ENCODE results near the gene RPTOR. TPM values are rescaled to one million over a fixed set of nuclear protein-coding genes. Genes with fewer than 3 reads are reported as not detected.

Gene RPTOR
- polyA plus RNA-seq, 1 donor from 2014 or later: 8.0 TPM

DNA sequence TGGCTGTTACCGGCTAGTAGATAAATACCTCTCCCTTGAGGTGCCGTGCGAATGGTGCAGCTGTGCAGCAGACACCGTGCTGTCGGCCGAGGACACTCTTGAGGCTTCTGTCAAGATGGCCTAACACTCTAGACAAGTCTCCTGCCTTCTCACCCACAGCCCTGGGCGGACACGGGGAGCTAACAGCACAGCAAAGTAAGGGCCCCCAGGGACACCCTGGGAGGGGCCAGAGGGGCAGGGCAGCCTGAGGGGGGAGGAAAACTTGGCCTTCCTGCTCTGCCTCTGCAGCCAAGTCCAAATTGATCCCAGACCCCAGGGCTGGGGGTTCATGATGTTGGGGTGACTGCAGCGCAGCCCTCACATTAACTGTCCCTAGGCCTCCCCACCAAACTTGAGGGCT lies 210.2 kb downstream of the RPTOR start:
- Histone ChIP-seq H3K4me2 (ENCODE audit: low read length) (no peak overlapping the region), H3K27ac (ENCODE audit: low read length) (no peak overlapping the region)
- TF ChIP-seq, protein P1, sequence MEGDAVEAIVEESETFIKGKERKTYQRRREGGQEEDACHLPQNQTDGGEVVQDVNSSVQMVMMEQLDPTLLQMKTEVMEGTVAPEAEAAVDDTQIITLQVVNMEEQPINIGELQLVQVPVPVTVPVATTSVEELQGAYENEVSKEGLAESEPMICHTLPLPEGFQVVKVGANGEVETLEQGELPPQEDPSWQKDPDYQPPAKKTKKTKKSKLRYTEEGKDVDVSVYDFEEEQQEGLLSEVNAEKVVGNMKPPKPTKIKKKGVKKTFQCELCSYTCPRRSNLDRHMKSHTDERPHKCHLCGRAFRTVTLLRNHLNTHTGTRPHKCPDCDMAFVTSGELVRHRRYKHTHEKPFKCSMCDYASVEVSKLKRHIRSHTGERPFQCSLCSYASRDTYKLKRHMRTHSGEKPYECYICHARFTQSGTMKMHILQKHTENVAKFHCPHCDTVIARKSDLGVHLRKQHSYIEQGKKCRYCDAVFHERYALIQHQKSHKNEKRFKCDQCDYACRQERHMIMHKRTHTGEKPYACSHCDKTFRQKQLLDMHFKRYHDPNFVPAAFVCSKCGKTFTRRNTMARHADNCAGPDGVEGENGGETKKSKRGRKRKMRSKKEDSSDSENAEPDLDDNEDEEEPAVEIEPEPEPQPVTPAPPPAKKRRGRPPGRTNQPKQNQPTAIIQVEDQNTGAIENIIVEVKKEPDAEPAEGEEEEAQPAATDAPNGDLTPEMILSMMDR (IDR thresholded peaks at IDR 0.05; ENCODE audit: poor library complexity, severe bottlenecking): no peak
- TF ChIP-seq EP300 (conservative IDR thresholded peaks at IDR 0.05; ENCODE audit: poor library complexity, severe bottlenecking) (no peak), RAD21 (conservative IDR thresholded peaks at IDR 0.05) (no peak), POLR2AphosphoS5 (IDR thresholded peaks at IDR 0.05) (no peak), TAF1 (IDR thresholded peaks at IDR 0.05; ENCODE audit: low read depth) (no peak), MXI1 (conservative IDR thresholded peaks at IDR 0.05; ENCODE audit: poor library complexity, severe bottlenecking) (no peak), SMC3 (conservative IDR thresholded peaks at IDR 0.05; ENCODE audit: poor library complexity) (no peak), EZH2 (IDR thresholded peaks at IDR 0.05; ENCODE audit: borderline replicate concordance, insufficient read depth, low read length, poor library complexity, severe bottlenecking) (no peak)
- TF ChIP-seq, protein P2, sequence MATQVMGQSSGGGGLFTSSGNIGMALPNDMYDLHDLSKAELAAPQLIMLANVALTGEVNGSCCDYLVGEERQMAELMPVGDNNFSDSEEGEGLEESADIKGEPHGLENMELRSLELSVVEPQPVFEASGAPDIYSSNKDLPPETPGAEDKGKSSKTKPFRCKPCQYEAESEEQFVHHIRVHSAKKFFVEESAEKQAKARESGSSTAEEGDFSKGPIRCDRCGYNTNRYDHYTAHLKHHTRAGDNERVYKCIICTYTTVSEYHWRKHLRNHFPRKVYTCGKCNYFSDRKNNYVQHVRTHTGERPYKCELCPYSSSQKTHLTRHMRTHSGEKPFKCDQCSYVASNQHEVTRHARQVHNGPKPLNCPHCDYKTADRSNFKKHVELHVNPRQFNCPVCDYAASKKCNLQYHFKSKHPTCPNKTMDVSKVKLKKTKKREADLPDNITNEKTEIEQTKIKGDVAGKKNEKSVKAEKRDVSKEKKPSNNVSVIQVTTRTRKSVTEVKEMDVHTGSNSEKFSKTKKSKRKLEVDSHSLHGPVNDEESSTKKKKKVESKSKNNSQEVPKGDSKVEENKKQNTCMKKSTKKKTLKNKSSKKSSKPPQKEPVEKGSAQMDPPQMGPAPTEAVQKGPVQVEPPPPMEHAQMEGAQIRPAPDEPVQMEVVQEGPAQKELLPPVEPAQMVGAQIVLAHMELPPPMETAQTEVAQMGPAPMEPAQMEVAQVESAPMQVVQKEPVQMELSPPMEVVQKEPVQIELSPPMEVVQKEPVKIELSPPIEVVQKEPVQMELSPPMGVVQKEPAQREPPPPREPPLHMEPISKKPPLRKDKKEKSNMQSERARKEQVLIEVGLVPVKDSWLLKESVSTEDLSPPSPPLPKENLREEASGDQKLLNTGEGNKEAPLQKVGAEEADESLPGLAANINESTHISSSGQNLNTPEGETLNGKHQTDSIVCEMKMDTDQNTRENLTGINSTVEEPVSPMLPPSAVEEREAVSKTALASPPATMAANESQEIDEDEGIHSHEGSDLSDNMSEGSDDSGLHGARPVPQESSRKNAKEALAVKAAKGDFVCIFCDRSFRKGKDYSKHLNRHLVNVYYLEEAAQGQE (IDR thresholded peaks at IDR 0.05; ENCODE audit: borderline replicate concordance): no peak

DNA sequence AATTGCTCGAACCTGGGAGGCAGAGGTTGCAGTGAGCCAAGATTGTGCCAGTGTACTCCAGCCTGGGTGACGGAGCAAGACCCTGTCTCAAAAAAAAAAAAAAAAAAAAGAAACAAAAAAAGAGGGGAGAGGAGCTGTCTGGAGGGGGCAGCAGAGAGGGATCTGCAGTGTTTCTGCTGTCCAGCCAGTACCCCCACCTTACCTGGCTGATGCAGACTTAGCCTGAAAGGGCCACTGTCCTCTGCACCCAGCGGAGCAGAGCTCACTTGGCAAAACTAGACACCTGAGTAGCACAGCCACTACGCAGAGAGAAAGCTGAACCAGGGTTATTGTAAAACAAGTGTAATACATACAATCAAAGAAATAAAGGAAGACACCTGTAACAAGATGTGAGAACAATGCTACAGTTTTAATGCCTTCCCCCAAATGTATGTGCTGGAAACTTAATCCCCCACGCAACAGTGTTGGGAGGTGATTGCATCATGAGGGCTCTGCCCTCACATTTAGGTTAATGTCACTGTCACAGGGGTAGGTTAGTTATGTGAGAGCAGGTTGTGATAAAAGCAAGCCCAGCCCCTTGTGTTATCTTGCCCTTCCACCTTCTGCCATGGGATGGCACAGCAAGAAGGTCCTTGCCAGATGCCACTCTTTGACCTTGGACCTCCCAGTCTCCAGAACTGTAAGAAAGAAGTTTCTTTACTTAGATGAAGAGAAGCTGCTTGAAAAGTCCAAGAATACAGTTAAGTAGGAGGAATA lies 211.2 kb downstream of the RPTOR start:
- H4K20me1 ChIP-seq (ENCODE audit: insufficient read depth): no peaks in the 10 kb centered on the region
- H3K79me2 ChIP-seq (replicated peaks; ENCODE audit: insufficient read depth, low read length): no peaks in the 10 kb centered on the region
- H3K36me3 ChIP-seq (ENCODE audit: insufficient read depth, low read length): no peaks in the 10 kb centered on the region
- H3K9ac ChIP-seq (ENCODE audit: low read length): no peak overlapping the region
- no peak overlapping the region for H3K4me3 ChIP-seq (ENCODE audit: low read length)
- H3K27me3 ChIP-seq (ENCODE audit: insufficient read depth, low read depth, low read length): no peaks in the 10 kb centered on the region
- H2AFZ ChIP-seq (ENCODE audit: low read depth, low read length): no peak overlapping the region
- no peak overlapping the region for H3K4me2 ChIP-seq (ENCODE audit: low read length)
- TF ChIP-seq, protein P2 (IDR thresholded peaks at IDR 0.05; ENCODE audit: borderline replicate concordance): no peak
- no peak for TF ChIP-seq RAD21 (conservative IDR thresholded peaks at IDR 0.05)
- TF ChIP-seq EZH2 (IDR thresholded peaks at IDR 0.05; ENCODE audit: borderline replicate concordance, insufficient read depth, low read length, poor library complexity, severe bottlenecking): no peak
- TF ChIP-seq, protein P1 (IDR thresholded peaks at IDR 0.05; ENCODE audit: poor library complexity, severe bottlenecking): no peak
- TF ChIP-seq MXI1 (conservative IDR thresholded peaks at IDR 0.05; ENCODE audit: poor library complexity, severe bottlenecking): no peak
- no peak for TF ChIP-seq EP300 (conservative IDR thresholded peaks at IDR 0.05; ENCODE audit: poor library complexity, severe bottlenecking)
- no peak for TF ChIP-seq TAF1 (IDR thresholded peaks at IDR 0.05; ENCODE audit: low read depth)
- no peak for TF ChIP-seq SMC3 (conservative IDR thresholded peaks at IDR 0.05; ENCODE audit: poor library complexity)
- no peak for TF ChIP-seq POLR2AphosphoS5 (IDR thresholded peaks at IDR 0.05)
- no peaks in the 10 kb centered on the region for H3F3A ChIP-seq (ENCODE audit: insufficient read depth, low read length, poor library complexity, severe bottlenecking)
- no peak overlapping the region for H3K27ac ChIP-seq (ENCODE audit: low read length)
- no peaks in the 10 kb centered on the region for H3K9me3 ChIP-seq (ENCODE audit: low read length)
- no peaks in the 10 kb centered on the region for H3K9me2 ChIP-seq (ENCODE audit: insufficient read depth, low read length)

More for the DNA sequence above, 210.2 kb downstream of the RPTOR start:
- Histone ChIP-seq H3F3A (ENCODE audit: insufficient read depth, low read length, poor library complexity, severe bottlenecking) (no peaks in the 10 kb centered on the region), H3K4me3 (ENCODE audit: low read length) (no peak overlapping the region), H3K27me3 (ENCODE audit: insufficient read depth, low read depth, low read length) (no peaks in the 10 kb centered on the region), H2AFZ (ENCODE audit: low read depth, low read length) (no peak overlapping the region), H4K20me1 (ENCODE audit: insufficient read depth) (no peaks in the 10 kb centered on the region), H3K79me2 (replicated peaks; ENCODE audit: insufficient read depth, low read length) (no peaks in the 10 kb centered on the region), H3K36me3 (ENCODE audit: insufficient read depth, low read length) (no peaks in the 10 kb centered on the region), H3K9me2 (ENCODE audit: insufficient read depth, low read length) (no peaks in the 10 kb centered on the region), H3K9ac (ENCODE audit: low read length) (no peak overlapping the region), H3K9me3 (ENCODE audit: low read length) (no peaks in the 10 kb centered on the region)
